Erythroblast (primary cell): ENCODE results near the gene SLC9A5.
A peak's percentile ranks its signal among the peaks of the same experiment; 100 is the strongest.

ENCODE experiments used
- GATA1 ChIP-seq: IDR thresholded peaks from 2 replicates; pipeline ENCODE4 v1.6.1; 2011; ENCODE audit warnings: low read depth, mild to moderate bottlenecking, control low read depth, low read length, moderate library complexity
- POLR2A ChIP-seq: IDR thresholded peaks from 2 replicates; pipeline ENCODE4 v1.6.1; 2011; ENCODE audit warnings: mild to moderate bottlenecking, low read length

- TF ChIP-seq POLR2A (peak; percentile 89), GATA1 (no peak)
These were observed 21.8 kb upstream of the SLC9A5 start, which contains the start of gene TMEM208 for GRCh38 chr16:67226804-67227566.
